Activated CD8-positive, alpha-beta memory T cell treated with anti-CD3 and anti-CD28 coated beads for 36 hours (primary cell): Measurements from ENCODE around the gene OCRL. TPM values are rescaled to one million over a fixed set of nuclear protein-coding genes. Genes with fewer than 3 reads are reported as not detected.

ENCODE experiments used
- CTCF ChIA-PET: fragments of 350-600 bp; sonication (Branson Sonifier 250); formaldehyde crosslinking; loops from one replicate; lab custom pipeline; 2021; ENCODE audit warnings: antibody characterized with exemption; lab: Charles Lee
- POLR2A ChIA-PET: fragments of 350-600 bp; sonication (Branson Sonifier 250); formaldehyde crosslinking; loops from one replicate; lab custom pipeline; 2021; ENCODE audit warnings: antibody characterized with exemption; lab: Charles Lee
- total RNA-seq, 2 experiments: library from RNA; stranded (reverse); gene quantifications; one replicate each; pipeline ENCODE4 v1.2.3, GENCODE V29; 2021

The OCRL gene
- 1 to 10 TPM; 1.8 TPM for total RNA-seq

GRCh38 chrX:129540068-129540653, at the start of gene OCRL:
Gene OCRL (plus strand): TSS chrX:129540259. CDS start chrX:129540440, 181 bp downstream.
- CTCF ChIA-PET, result no interaction called here
- POLR2A ChIA-PET, result no interaction called here

DNA sequence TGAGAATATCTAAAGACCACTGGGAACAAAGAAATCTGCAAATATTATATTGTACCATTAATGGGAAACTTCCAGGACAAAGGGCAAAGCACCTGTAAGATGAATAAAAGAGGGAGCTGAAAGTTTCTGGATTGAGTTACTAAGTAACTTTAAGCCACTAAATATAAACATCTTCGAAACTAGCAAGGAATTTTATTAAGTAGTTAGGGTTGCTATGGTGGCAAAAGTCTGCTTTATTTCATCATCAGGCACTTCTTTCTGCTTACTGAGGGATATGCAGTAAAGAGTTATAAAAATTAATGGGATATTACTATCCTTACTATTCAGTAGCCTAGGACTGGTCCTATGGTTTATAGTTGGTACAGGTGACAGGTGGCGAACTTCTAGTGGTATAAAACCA, 49.7 kb upstream of the OCRL start:
- ChIA-PET POLR2A (no interaction called here), CTCF (no interaction called here)

GRCh38 chrX:129493643-129494042, 46.4 kb upstream of the OCRL start:
- POLR2A ChIA-PET, result no interaction called here
- CTCF ChIA-PET, result no interaction called here

DNA sequence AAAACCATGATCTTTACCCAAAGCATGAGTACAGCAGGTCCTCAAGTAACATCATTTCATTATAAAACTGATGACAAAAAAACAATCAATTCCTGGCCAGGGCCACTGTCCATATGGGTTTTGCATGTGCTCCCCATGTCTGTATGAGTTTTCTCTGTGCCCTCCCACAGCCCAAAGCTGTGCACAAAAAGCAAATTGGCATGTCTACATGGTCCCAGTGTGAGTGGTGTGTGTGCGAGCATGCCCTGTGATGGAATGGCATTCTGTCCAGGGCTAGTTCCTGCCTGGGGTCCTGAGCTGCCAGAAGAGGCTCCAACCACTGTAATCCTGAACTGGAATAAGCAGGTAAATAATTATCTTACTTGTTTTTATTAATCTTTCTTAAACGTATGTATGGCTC, 45.2 kb upstream of the OCRL start:
- POLR2A ChIA-PET, result no interaction called here
- CTCF ChIA-PET, result no interaction called here

DNA sequence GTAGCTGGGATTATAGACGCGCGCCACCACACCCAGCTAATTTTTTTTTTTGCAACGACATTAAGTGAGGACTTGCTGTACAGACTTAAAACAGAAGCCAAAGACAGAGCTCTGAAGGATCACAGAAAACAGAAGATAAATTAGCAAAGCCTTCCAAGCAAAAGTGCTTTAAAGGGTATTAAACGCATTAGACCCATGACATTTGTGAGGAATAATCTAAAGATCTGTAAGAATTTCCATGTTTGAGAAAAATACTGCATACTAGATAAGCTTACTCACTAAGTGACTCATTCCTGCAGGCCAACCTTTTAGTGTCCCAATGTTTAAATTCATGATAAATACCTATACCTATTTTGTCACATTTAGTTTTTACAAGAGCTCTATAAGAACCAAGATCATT, 44.2 kb upstream of the OCRL start:
- CTCF ChIA-PET, result no interaction called here
- POLR2A ChIA-PET, result no interaction called here

DNA sequence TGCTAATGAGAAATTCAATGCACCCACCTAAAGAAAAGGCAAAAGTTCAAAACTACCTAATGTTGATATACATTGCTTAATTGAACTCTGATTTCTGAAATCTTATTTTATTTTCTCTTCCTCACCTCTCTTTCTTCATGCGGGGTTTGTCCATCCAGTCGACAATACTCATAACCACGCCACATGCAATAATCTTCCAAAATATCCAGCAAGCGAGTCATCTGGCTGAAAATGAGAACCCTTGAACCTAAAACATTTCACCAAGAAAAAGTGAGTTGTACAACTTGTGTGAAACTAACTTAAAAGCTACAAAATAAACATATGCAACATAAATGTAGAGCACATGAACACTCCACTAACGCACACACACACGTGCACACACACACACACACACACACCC, 43.4 kb upstream of the OCRL start:
- POLR2A ChIA-PET, result no interaction called here
- CTCF ChIA-PET, result no interaction called here

DNA sequence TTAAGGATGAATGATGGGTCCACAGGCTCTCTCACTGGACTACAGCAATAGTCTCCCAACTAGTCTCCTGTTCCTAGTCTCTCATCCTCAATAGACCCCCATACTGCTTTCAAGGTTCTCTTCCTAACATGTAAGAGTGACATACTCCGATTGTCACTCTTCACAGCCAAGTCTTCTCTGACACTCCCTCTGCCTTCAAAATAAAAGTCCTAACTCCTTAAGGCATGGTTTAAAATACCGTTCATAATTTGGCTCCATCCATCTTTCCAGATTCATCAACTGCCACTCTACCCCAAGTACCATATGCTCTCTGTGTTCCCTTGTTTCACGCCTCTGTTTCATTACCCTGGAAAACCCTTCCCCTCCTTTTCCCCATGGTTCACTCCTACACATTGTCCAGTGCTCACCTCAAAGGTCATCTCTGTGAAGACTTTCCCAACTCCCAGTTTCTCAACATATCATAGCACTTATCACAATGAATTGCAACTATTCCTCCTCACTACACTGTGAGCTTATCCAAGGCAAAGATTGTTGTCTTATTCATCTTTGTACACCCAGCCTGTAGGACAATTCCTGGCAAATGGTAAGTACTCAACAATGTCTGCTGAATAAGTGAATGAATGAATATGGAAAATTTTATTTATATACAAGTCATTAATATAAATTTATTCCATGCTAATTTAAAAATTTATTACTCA, 42.8 kb upstream of the OCRL start:
- ChIA-PET POLR2A (no interaction called here), CTCF (no interaction called here)

- CTCF ChIA-PET, result no interaction called here
- POLR2A ChIA-PET, result no interaction called here
These were observed 29.7 kb upstream of the OCRL start for GRCh38 chrX:129510331-129510730.

- POLR2A ChIA-PET, result no interaction called here
- CTCF ChIA-PET, result no interaction called here
These were observed 28.4 kb upstream of the OCRL start for GRCh38 chrX:129511689-129512088.

DNA sequence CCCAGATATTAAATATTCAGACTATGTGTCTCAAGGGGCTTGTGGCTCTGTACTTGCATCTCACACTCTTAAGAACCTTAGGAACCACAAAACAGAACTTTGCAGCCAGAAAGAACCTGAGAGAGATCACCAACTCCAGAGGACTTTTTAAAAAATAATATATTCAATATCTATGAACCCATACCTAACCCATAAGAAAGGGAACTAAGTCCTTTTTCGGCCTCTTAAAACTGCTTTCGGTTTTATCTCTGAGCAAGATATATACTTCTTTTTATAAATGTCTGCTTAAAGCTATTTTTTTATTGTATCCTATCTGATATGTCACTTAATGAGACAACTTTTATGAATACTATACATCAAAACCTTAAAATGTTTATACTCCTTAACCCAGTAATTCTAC, 27.6 kb upstream of the OCRL start:
- CTCF ChIA-PET, result no interaction called here
- POLR2A ChIA-PET, result no interaction called here

- ChIA-PET CTCF (no interaction called here), POLR2A (no interaction called here)
These were observed 23.7 kb upstream of the OCRL start for GRCh38 chrX:129516402-129516801.

- POLR2A ChIA-PET, result no interaction called here
- CTCF ChIA-PET, result no interaction called here
These were observed 19.9 kb upstream of the OCRL start for GRCh38 chrX:129520151-129520550.

DNA sequence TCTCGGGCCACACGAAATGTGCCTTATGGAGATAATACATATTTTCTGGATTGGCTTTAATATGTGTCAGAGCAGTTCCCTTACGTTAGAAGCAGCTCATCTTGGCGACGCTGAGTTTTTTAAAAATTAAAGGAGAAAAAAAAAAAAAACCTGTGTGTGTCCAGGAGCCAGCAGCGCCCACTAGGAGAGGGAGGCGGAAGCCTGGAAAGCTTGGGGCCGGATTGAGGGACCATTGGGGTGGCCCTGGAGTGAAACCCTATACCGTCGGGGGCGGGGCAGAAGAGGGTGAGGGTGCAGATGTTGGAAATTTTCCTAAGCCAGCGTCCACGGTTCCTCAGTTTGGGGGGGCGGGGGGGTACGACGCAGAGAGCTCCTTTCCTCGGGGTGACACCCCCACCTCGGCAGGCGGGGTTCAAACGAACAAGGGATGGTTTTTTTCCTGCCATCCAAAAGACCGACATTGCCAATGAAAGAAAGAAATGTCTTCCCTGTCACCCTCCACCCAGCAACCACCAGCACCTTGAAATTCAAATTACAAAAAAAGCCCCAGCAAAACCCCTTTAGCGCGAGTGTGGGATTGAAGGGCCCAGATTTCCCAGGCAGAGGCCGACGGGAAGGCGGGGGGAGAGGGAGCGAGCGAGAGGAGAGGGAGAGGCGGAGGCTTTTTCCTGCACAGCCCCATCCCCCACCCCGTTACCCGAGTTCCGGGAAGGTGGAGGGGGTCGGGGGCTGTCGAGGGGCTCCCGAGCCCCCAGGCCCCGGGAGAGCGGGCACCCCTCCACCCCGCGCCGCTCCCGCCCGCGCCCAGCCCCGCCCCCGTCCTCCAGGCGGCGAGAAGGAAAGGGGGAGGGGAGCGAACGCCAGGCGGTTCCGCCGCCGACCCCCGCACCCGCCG, 17.6 kb upstream of the OCRL start:
- ChIA-PET POLR2A (no interaction called here), CTCF (no interaction called here)

DNA sequence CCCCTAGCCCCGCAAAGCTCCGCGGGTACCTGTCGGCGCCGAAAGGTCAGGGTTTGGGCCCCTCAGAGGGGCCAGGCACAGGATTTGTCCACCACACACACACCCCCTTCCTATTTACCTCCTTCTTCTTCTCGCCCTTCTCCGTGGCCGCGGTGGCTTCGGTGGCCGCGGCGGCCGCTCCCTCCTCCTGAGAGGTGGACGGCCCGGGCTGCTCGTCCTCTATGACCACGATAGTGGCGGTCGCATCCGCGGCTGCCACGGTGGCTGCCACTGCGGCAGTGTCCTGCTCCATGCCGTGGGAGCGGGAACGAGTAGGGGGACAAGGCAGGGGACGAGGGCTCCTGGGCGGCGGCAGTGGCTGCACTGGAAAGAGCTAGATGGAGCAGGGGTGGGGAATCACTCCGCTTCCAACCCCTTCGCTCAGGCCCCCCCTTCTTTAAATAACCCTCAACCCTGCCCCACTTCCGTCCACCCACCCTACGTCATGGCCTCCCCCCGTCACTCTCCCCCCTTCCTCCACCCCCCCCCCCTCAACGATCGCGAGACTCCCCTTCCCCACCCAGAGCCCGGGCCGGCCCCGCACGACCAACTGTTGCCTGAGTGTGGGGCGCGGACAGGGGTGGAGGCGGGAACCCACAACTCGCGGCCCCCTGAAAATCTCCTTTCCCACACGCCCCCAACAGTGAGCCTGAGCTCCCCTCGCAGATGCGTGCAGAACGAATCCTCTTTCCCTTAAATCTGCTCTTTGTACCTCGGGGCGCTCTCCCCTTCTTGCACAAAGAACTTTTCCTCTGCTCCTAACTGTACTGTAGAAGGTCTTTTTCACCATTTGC, 16.8 kb upstream of the OCRL start, which contains the start of gene SMARCA1:
Gene SMARCA1, minus strand, starts transcription at position 412 of the 833 bp plus-strand sequence. Its CDS starts 120 bp downstream, at position 292.
- CTCF ChIA-PET, result no interaction called here
- POLR2A ChIA-PET, result no interaction called here

GRCh38 chrX:129524250-129524850, 15.7 kb upstream of the OCRL start:
- ChIA-PET CTCF (no interaction called here), POLR2A (no interaction called here)

DNA sequence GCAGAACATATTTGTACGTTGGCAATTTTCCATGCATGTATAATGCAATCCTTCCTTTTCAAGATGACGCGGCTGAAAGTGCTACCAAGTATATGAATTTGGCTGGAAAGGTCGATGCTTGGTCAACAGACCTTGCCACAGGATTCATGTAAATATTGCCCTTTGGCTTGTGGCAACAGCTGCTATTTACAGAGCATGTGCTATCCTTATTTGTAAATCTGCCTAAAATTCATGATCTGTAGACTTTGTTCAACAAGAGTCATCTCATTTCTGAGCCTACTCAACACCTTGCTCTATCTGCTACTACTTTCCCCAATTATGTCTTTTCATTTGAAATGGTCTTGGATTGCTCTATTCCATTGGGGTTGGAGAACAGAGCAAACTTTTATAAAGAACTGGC, 14.9 kb upstream of the OCRL start:
- CTCF ChIA-PET, result no interaction called here

DNA sequence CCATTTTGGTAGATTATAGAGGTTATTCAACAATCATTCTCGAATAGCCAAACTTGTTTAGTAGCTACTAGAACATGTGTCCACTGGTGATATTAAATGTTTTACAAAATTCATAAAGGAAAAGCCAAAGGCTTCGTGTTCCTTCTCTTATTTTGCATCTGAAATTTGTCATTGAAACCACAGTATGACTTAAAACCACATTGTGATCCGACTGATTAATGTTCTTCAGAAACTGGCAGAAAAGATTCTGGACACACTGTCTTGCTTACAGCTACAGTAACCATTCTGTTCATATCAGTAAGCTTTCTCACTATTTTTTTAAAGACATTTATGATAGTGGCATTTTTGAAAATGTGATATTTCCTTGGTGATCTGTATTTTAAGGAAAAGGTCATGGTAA, 14.2 kb upstream of the OCRL start:
- ChIA-PET POLR2A (no interaction called here), CTCF (interaction anchor here (0.6 to 0.8 kb wide), 2 partner anchors 41 to 747 kb away, joined by 3 read pairs; no protein-coding TSS in a partner anchor)

More for the DNA sequence above, 14.9 kb upstream of the OCRL start:
- POLR2A ChIA-PET, result no interaction called here

GRCh38 chrX:129529685-129530281, 10.3 kb upstream of the OCRL start:
- ChIA-PET CTCF (no interaction called here), POLR2A (no interaction called here)

- ChIA-PET POLR2A (no interaction called here), CTCF (no interaction called here)
These were observed 9.6 kb upstream of the OCRL start for GRCh38 chrX:129530410-129530809.
